Muscle layer of colon (tissue), 2 donors: ENCODE measurements around the gene SOX6.

Experiments used
- H3K27ac ChIP-seq: one replicate; pipeline ENCODE4 v1.7.0; 2013; ENCODE audit warnings: low read depth, mild to moderate bottlenecking, low read length, moderate library complexity
- H3K27me3 ChIP-seq, 2 donors: one replicate each; pipeline ENCODE4 v1.7.0; 2013; ENCODE audit warnings: low read length in 2 of 2, mild to moderate bottlenecking in 2 of 2; ENCODE audit not compliant: insufficient read depth in 2 of 2, control insufficient read depth in 1 of 2
- H3K36me3 ChIP-seq: one replicate; pipeline ENCODE4 v1.7.0; 2013; ENCODE audit warnings: mild to moderate bottlenecking, low read length; ENCODE audit not compliant: insufficient read depth
- H3K4me1 ChIP-seq: one replicate; pipeline ENCODE4 v1.7.0; 2013; ENCODE audit warnings: mild to moderate bottlenecking, low read length; ENCODE audit not compliant: insufficient read depth
- H3K4me3 ChIP-seq, 2 donors: one replicate each; pipeline ENCODE4 v1.7.0; 2013; ENCODE audit warnings: low read length in 2 of 2, low read depth in 1 of 2, mild to moderate bottlenecking in 1 of 2, moderate library complexity in 1 of 2
- H3K9ac ChIP-seq: one replicate; pipeline ENCODE4 v1.7.0; 2013; ENCODE audit warnings: low read length
- H3K9me3 ChIP-seq: one replicate; pipeline ENCODE4 v1.7.0; 2013; ENCODE audit warnings: mild to moderate bottlenecking, low read length
- donor health status: abdominal sarcoma.
- donor health status: Adenocarcinoma of cecum.

SOX6 gene

DNA sequence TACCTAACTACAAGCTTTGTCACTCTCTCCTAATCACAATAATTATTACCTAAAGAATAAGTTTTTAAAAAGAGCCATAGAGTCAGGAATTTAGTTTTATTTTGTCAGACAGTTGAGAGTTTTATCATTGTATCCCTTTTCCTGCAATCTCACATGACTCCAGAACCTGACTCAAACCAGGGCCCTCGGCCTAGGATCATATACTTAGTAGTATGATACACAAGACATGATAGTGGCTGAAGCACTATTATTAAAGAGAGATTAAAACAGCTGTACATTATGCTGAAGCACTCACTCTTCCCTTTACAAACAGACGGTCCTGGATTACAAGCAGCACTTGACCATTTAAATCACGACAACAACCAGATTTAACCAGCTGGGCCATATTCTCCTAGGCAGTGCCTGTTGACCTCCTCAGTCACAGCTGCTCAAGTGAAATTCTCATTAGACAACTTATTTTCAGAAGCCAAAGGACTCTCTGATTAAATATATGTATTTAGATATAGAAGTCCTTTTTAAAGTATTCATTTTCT lies 44.0 kb downstream of the SOX6 start:
- Histone ChIP-seq H3K4me3 (no peak overlapping the region), H3K27me3 (no peaks in the 10 kb centered on the region), H3K4me1 (no peaks in the 10 kb centered on the region), H3K9me3 (no peaks in the 10 kb centered on the region), H3K36me3 (no peaks in the 10 kb centered on the region), H3K9ac (no peak overlapping the region), H3K27ac (no peak overlapping the region)

DNA sequence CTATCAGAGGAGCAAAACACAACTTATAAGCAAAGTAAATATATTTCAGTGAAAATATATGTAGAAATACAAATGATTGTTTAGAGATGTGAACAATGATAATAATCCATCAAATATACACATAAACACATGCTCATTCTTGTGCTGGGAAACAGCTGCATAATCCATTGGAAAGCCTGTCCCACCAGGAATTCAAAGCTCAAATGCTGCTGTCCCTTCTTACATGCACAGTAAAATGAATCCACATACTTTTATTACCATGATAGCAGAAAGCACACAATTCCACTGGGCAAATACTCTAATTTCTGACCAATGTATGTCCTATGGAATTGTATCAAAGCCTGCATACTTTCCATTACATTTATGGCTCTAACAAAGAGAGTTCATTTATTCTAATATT lies 44.5 kb downstream of the SOX6 start:
- no peaks in the 10 kb centered on the region for H3K4me1 ChIP-seq
- H3K36me3 ChIP-seq: no peaks in the 10 kb centered on the region
- no peaks in the 10 kb centered on the region for H3K9me3 ChIP-seq
- no peak overlapping the region for H3K4me3 ChIP-seq
- H3K27ac ChIP-seq: no peak overlapping the region
- H3K9ac ChIP-seq: no peak overlapping the region
- no peaks in the 10 kb centered on the region for H3K27me3 ChIP-seq

GRCh38 chr11:16310943-16311342 lies 45.4 kb downstream of the SOX6 start:
- Histone ChIP-seq H3K4me1 (no peaks in the 10 kb centered on the region), H3K4me3 (no peak overlapping the region), H3K9ac (no peak overlapping the region), H3K27me3 (no peaks in the 10 kb centered on the region), H3K9me3 (no peaks in the 10 kb centered on the region), H3K27ac (no peak overlapping the region), H3K36me3 (no peaks in the 10 kb centered on the region)

GRCh38 chr11:16309226-16309625 lies 47.1 kb downstream of the SOX6 start:
- no peak overlapping the region for H3K27ac ChIP-seq
- H3K4me1 ChIP-seq: no peaks in the 10 kb centered on the region
- no peak overlapping the region for H3K9ac ChIP-seq
- H3K27me3 ChIP-seq: no peaks in the 10 kb centered on the region
- no peaks in the 10 kb centered on the region for H3K9me3 ChIP-seq
- H3K36me3 ChIP-seq: no peaks in the 10 kb centered on the region
- H3K4me3 ChIP-seq: no peak overlapping the region

GRCh38 chr11:16301462-16301861 lies 54.9 kb downstream of the SOX6 start:
- H3K27ac ChIP-seq: no peak overlapping the region
- H3K4me3 ChIP-seq: no peak overlapping the region
- no peaks in the 10 kb centered on the region for H3K27me3 ChIP-seq
- H3K36me3 ChIP-seq: no peaks in the 10 kb centered on the region
- H3K9ac ChIP-seq: no peak overlapping the region
- no peaks in the 10 kb centered on the region for H3K4me1 ChIP-seq
- H3K9me3 ChIP-seq: no peaks in the 10 kb centered on the region

DNA sequence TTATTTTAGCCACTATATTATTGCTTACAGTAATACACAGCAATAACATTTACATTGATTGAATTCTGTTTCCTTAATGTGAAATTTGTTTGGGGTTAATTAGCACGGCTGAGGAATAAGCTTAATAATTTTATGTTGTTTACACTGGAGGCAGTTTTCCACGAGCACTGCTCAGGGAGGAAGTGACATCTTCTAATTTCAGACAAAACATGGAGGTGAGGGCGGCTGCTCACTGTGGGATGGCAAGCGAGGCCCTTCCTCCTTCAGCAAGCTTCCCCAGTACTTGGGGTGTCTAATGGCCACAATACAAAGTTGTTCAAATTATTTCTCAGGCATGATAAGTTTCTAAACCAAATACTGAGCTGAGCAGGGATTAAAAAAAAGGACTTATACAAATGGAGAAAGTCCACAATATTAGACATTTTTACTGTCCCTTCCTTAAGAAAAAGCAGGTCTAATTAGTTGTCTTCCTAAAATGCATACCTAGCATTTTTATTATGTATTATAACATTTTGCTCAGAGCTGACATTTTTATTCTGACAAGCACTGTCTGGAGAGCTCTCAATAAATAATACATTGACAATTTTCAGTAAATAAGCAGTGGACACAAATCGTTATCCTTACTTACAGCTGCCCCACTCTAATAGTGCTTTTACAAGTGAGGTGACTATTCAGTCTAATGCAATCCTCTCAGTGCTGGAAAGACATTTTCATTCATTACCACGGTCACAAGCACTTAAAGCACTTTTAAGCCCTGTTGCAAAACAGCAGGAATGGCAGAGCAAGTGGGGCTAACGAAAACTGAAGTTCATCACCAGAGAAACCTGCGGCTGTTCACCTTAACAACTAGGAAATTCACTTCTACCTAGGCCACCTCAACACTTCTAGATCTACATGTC lies 56.2 kb downstream of the SOX6 start:
- H3K4me1 ChIP-seq: no peaks in the 10 kb centered on the region
- no peak overlapping the region for H3K9ac ChIP-seq
- no peak overlapping the region for H3K27ac ChIP-seq
- no peaks in the 10 kb centered on the region for H3K9me3 ChIP-seq
- H3K36me3 ChIP-seq: no peaks in the 10 kb centered on the region
- H3K27me3 ChIP-seq: no peaks in the 10 kb centered on the region
- H3K4me3 ChIP-seq: no peak overlapping the region

DNA sequence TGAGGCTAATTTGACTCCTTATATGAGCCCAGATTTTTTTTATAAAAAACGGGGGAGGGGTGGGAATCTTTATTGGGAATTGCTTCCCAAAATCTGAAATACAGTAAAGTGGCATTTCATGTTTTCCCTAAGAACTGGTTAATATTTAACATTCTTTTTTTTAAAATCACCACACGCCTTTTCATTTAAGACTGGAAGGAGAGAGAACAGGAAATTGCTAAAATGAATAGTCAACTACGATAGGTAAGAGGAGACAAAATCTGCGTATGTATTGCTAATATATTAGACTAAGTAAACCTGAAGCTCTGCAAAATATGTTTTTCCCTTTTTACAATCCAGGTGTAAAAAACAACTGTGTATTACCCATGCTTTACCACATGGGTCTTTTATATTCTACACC lies 57.0 kb downstream of the SOX6 start:
- Histone ChIP-seq H3K9me3 (no peaks in the 10 kb centered on the region), H3K4me1 (no peaks in the 10 kb centered on the region), H3K4me3 (no peak overlapping the region), H3K36me3 (no peaks in the 10 kb centered on the region), H3K27ac (no peak overlapping the region), H3K27me3 (no peaks in the 10 kb centered on the region), H3K9ac (no peak overlapping the region)

DNA sequence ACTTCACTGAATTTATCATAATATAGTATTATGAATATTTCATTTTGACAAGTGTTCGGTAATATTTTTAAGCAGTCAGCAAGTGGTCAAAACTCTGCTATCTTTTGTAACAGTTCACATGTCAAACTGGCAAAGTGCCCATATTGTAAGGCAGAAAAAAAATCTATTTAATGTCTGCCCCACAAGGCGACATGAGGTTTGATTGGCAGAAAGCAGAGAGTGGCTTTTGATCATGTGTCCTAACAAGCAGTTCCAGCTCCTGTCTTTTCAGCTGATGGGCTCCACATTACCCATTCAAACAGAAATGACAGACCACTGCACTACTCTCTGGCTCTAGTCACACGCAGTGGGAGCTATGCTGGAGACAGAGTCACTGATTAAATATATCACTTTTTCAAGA lies 59.0 kb downstream of the SOX6 start:
- Histone ChIP-seq H3K36me3 (no peaks in the 10 kb centered on the region), H3K9ac (no peak overlapping the region), H3K4me3 (no peak overlapping the region), H3K9me3 (no peaks in the 10 kb centered on the region), H3K27me3 (no peaks in the 10 kb centered on the region), H3K4me1 (peaks cover 8% of the 10 kb centered on the region), H3K27ac (no peak overlapping the region)

DNA sequence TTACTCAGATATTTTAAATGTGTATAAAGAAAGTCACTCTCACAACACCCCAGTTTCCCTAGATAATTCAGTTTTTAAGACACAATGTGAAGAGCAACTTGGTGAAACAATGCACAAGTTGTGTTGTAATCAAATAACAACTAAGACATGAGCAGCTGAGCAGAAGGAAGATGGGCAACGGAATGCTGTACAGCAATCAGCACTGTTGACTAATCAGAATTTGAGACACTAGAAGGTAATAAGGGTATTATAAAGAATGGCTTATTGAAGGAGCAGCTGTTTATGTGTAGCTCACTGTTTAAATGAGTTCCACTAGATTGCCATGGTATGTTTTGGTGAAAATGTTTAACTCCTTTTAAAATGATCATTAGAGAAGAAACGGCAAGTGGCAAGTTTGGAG lies 60.1 kb downstream of the SOX6 start:
- Histone ChIP-seq H3K9me3 (no peaks in the 10 kb centered on the region), H3K27ac (no peak overlapping the region), H3K4me3 (no peak overlapping the region), H3K9ac (no peak overlapping the region), H3K4me1 (peaks cover 8% of the 10 kb centered on the region), H3K27me3 (no peaks in the 10 kb centered on the region), H3K36me3 (no peaks in the 10 kb centered on the region)

- H3K36me3 ChIP-seq: no peaks in the 10 kb centered on the region
- H3K4me1 ChIP-seq: peaks cover 8% of the 10 kb centered on the region
- H3K27ac ChIP-seq: no peak overlapping the region
- H3K4me3 ChIP-seq: no peak overlapping the region
- no peaks in the 10 kb centered on the region for H3K27me3 ChIP-seq
- no peak overlapping the region for H3K9ac ChIP-seq
- no peaks in the 10 kb centered on the region for H3K9me3 ChIP-seq
These were observed 60.8 kb downstream of the SOX6 start for GRCh38 chr11:16295592-16295991.

- H3K4me3 ChIP-seq: no peak overlapping the region
- no peak overlapping the region for H3K27ac ChIP-seq
- no peaks in the 10 kb centered on the region for H3K9me3 ChIP-seq
- no peaks in the 10 kb centered on the region for H3K36me3 ChIP-seq
- H3K9ac ChIP-seq: no peak overlapping the region
- peaks cover 8% of the 10 kb centered on the region for H3K4me1 ChIP-seq
- no peaks in the 10 kb centered on the region for H3K27me3 ChIP-seq
These were observed 63.1 kb downstream of the SOX6 start for GRCh38 chr11:16293204-16293681.
